ENCODE measurements around the gene ERICH2.
"Not testable (repeated sequence)": the region's sequence is repeated elsewhere in the genome, so short reads cannot be mapped to it uniquely, and the experiment has no call there.

- not testable (repeated sequence) for TF ChIP-seq CTCF (IDR thresholded peaks at IDR 0.05; ENCODE audit: low read depth, low read length, poor library complexity, severe bottlenecking); EZH2phosphoT487 (IDR thresholded peaks at IDR 0.05; ENCODE audit: borderline replicate concordance, low read length)
These were observed 35.6 kb upstream of the ERICH2 start for GRCh38 chr2:170734601-170735000.
